B cell (primary cell): Measurements from ENCODE around the gene TOP3B. TPM values are rescaled to one million over a fixed set of nuclear protein-coding genes. Genes with fewer than 3 reads are reported as not detected.

ENCODE experiments used
- ATAC-seq: fragments of 200-7000 bp; cut with Tn5 transposase; one replicate; pipeline ENCODE4 v1.10.0; 2021; ENCODE audit warnings: low read depth, mild to moderate bottlenecking, moderate number of reproducible peaks, moderate library complexity
- CTCF ChIA-PET: fragments of 350-600 bp; sonication (Branson Sonifier 250); formaldehyde crosslinking; loops from one replicate; lab custom pipeline; 2021; ENCODE audit warnings: antibody characterized with exemption, inconsistent platforms; lab: Charles Lee
- POLR2A ChIA-PET: fragments of 350-600 bp; sonication (Branson Sonifier 250); formaldehyde crosslinking; loops from one replicate; lab custom pipeline; 2021; ENCODE audit warnings: antibody characterized with exemption; lab: Charles Lee
- DNase-seq: peaks from one replicate; pipeline ENCODE4 v3.0.0; 2013
- H2AFZ ChIP-seq: 2 replicates; pipeline ENCODE4 v1.6.1; 2012; ENCODE audit warnings: mild to moderate bottlenecking, low read depth, low read length; ENCODE audit not compliant: insufficient read depth, poor library complexity, severe bottlenecking
- H3K27ac ChIP-seq, 2 donors: 1 replicate in 1 of 2; 2 replicates in 1 of 2; pipeline ENCODE4 v1.5.1; 2012 to 2013; ENCODE audit warnings: low read length in 2 of 2, mild to moderate bottlenecking in 2 of 2, moderate library complexity in 1 of 2
- H3K27me3 ChIP-seq, 4 experiments: fragments of 200-600 bp in 1 of 4; sonication (generic) in 1 of 4; replicated peaks in 1 of 4; 1 replicate in 2 of 4; 2 replicates in 2 of 4; pipeline versions ENCODE4 v1.6.1 to v1.7.0; 2013 to 2016; ENCODE audit warnings: low read length in 3 of 4, mild to moderate bottlenecking in 2 of 4, mixed read lengths in 1 of 4, moderate library complexity in 1 of 4; ENCODE audit not compliant: insufficient read depth in 4 of 4, control insufficient read depth in 3 of 4; ENCODE audit errors: control extremely low read depth in 1 of 4
- H3K36me3 ChIP-seq, 2 experiments: replicated peaks in 1 of 2; 1 replicate in 1 of 2; 2 replicates in 1 of 2; pipeline versions ENCODE4 v1.6.1 to v1.7.1; 2013; ENCODE audit warnings: low read length in 1 of 2; ENCODE audit not compliant: insufficient read depth in 2 of 2, control insufficient read depth in 1 of 2; ENCODE audit errors: control extremely low read depth in 1 of 2, extremely low read depth in 1 of 2
- H3K4me1 ChIP-seq, 2 donors: fragments of 200-600 bp in 1 of 2; sonication (generic) in 1 of 2; 1 replicate in 1 of 2; 2 replicates in 1 of 2; pipeline versions ENCODE4 v1.5.1 to v1.6.1; 2013 to 2017; ENCODE audit warnings: low read length in 2 of 2; ENCODE audit not compliant: control insufficient read depth in 2 of 2, insufficient read depth in 2 of 2
- H3K4me2 ChIP-seq: replicated peaks from 2 replicates; pipeline ENCODE3; 2012; ENCODE audit warnings: mild to moderate bottlenecking, low read depth, low read length; ENCODE audit not compliant: poor library complexity, severe bottlenecking
- H3K4me3 ChIP-seq, 5 experiments: fragments of 200-600 bp in 1 of 5; sonication (generic) in 1 of 5; 1 replicate in 3 of 5; 2 replicates in 2 of 5; pipeline versions ENCODE4 v1.5.1 to v1.7.0; 2011 to 2016; ENCODE audit warnings: low read length in 4 of 5, mild to moderate bottlenecking in 4 of 5, low read depth in 2 of 5, control low read depth in 1 of 5, moderate library complexity in 1 of 5; ENCODE audit not compliant: insufficient read depth in 1 of 5; ENCODE audit errors: control extremely low read depth in 1 of 5, extremely low read depth in 1 of 5
- H3K79me2 ChIP-seq: fragments of 200-600 bp; sonication (generic); one replicate; pipeline ENCODE4 v1.6.0; 2016; ENCODE audit warnings: low read length; ENCODE audit not compliant: control insufficient read depth, insufficient read depth
- H3K9ac ChIP-seq: fragments of 200-600 bp; sonication (generic); 2 replicates; pipeline ENCODE4 v1.6.1; 2017; ENCODE audit warnings: mild to moderate bottlenecking, low read length, moderate library complexity
- H3K9me3 ChIP-seq, 3 donors: one replicate each; pipeline versions ENCODE4 v1.6.1 to v1.7.1; 2013; ENCODE audit warnings: low read length in 2 of 3; ENCODE audit not compliant: control insufficient read depth in 2 of 3, insufficient read depth in 1 of 3; ENCODE audit errors: control extremely low read depth in 1 of 3
- H4K20me1 ChIP-seq: 2 replicates; pipeline ENCODE4 v1.6.0; 2012; ENCODE audit warnings: mild to moderate bottlenecking, low read length; ENCODE audit not compliant: insufficient read depth, control insufficient read depth, poor library complexity, severe bottlenecking
- H3K27ac Mint-ChIP-seq: one replicate; pipeline ENCODE4 v1.8.0; 2021; ENCODE audit warnings: mixed read lengths
- H3K27me3 Mint-ChIP-seq: one replicate; pipeline ENCODE4 v1.8.0; 2021; ENCODE audit warnings: mixed read lengths
- H3K4me1 Mint-ChIP-seq: one replicate; pipeline ENCODE4 v1.8.0; 2021; ENCODE audit warnings: mixed read lengths
- H3K4me3 Mint-ChIP-seq: one replicate; pipeline ENCODE4 v1.8.0; 2021; ENCODE audit warnings: mixed read lengths
- H3K9me3 Mint-ChIP-seq: one replicate; pipeline ENCODE4 v1.8.0; 2022; ENCODE audit warnings: mixed read lengths; ENCODE audit not compliant: insufficient read depth
- EZH2 ChIP-seq: IDR thresholded peaks from 2 replicates; pipeline ENCODE4 v1.6.1; 2012; ENCODE audit warnings: borderline replicate concordance, low read depth, mild to moderate bottlenecking, moderate library complexity, low read length; ENCODE audit not compliant: insufficient read depth, poor library complexity, severe bottlenecking
- WGBS: methylation state at CpG from one replicate; pipeline ENCODE4 v1.1.5; 2013; ENCODE audit warnings: missing lambda C conversion rate; ENCODE audit not compliant: insufficient coverage; 5-methylcytosine and 5-hydroxymethylcytosine counted together
- intact Hi-C: fragments of 100-400 bp; cut with micrococcal nuclease; formaldehyde crosslinking; loops from one replicate; pipeline ENCODE4 v1.10.0; 2022
- polyA plus RNA-seq: library from polyadenylated mRNA; depleted of rRNA; stranded (reverse); fragments of >200 nt; gene quantifications from 2 replicates; pipeline ENCODE4 v1.2.3, GENCODE V29; 2012
- total RNA-seq, 2 donors: library from RNA; stranded (reverse); fragments of 120-200 nt in 1 of 2; gene quantifications; 1 replicate in 1 of 2; 2 replicates in 1 of 2; pipeline versions ENCODE4 v1.2.3 to v1.2.4, GENCODE V29; 2013 to 2022
- TF ChIP-seq, protein P1 (sequence below): fragments of 200-600 bp; IDR thresholded peaks from one replicate; pipeline ENCODE4 v1.8.0; 2022; ENCODE audit warnings: antibody characterized with exemption, mild to moderate bottlenecking

Gene TOP3B
- total and polyA plus RNA-seq, 2 donors (not counting 1 experiment from before 2014, with no cell fraction given): 77.1 to 105 TPM

- TF ChIP-seq, protein P1, sequence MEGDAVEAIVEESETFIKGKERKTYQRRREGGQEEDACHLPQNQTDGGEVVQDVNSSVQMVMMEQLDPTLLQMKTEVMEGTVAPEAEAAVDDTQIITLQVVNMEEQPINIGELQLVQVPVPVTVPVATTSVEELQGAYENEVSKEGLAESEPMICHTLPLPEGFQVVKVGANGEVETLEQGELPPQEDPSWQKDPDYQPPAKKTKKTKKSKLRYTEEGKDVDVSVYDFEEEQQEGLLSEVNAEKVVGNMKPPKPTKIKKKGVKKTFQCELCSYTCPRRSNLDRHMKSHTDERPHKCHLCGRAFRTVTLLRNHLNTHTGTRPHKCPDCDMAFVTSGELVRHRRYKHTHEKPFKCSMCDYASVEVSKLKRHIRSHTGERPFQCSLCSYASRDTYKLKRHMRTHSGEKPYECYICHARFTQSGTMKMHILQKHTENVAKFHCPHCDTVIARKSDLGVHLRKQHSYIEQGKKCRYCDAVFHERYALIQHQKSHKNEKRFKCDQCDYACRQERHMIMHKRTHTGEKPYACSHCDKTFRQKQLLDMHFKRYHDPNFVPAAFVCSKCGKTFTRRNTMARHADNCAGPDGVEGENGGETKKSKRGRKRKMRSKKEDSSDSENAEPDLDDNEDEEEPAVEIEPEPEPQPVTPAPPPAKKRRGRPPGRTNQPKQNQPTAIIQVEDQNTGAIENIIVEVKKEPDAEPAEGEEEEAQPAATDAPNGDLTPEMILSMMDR: no peak
- no peak for TF ChIP-seq EZH2
- ATAC-seq (no peak), DNase-seq (no peak)
- H3K4me3 ChIP-seq: no peak overlapping the region
- WGBS: 67% methylated on average over 5 of the region's 6 CpGs
- peaks cover 36 to 44% of the 10 kb centered on the region in 2 donors for H3K4me1 ChIP-seq
- POLR2A ChIA-PET: interaction anchor here (1.4 kb wide), 1 partner anchor 41 kb away, joined by 3 read pairs; the partner anchor contains the start of gene TOP3B
- Mint-ChIP-seq H3K4me1 (peaks cover 57% of the 10 kb centered on the region), H3K27me3 (no peaks in the 10 kb centered on the region), H3K4me3 (no peak overlapping the region), H3K27ac (peak overlapping the region; percentile 78), H3K9me3 (no peaks in the 10 kb centered on the region)
- CTCF ChIA-PET: interaction anchor here (1.2 to 1.5 kb wide), 2 partner anchors 8 to 51 kb away, joined by 4 to 6 read pairs; no protein-coding TSS in a partner anchor
- no peaks in the 10 kb centered on the region for H3K36me3 ChIP-seq
- H3K9ac ChIP-seq: no peak overlapping the region
- H2AFZ ChIP-seq: peak overlapping the region; percentile 62
- H3K9me3 ChIP-seq: no peaks in the 10 kb centered on the region
- H3K4me2 ChIP-seq: peak overlapping the region; percentile 31
- H3K27me3 ChIP-seq: no peaks in the 10 kb centered on the region
- no peaks in the 10 kb centered on the region for H3K79me2 ChIP-seq
- H3K27ac ChIP-seq: peak overlapping the region; percentile 9 to 31
- intact Hi-C loops: no loop called here
- no peaks in the 10 kb centered on the region for H4K20me1 ChIP-seq
These were observed 40.5 kb upstream of the TOP3B start for GRCh38 chr22:22022947-22023534.

- Histone ChIP-seq H2AFZ (peak overlapping the region; percentile 62), H3K27me3 (no peaks in the 10 kb centered on the region), H3K9me3 (no peaks in the 10 kb centered on the region), H4K20me1 (no peaks in the 10 kb centered on the region), H3K36me3 (no peaks in the 10 kb centered on the region), H3K9ac (peak overlapping the region; percentile 8), H3K4me1 (peaks cover 36 to 44% of the 10 kb centered on the region in 2 donors), H3K4me3 (no peak overlapping the region), H3K27ac (peak overlapping the region; percentile 9 to 31), H3K4me2 (peak overlapping the region; percentile 31), H3K79me2 (no peaks in the 10 kb centered on the region)
- ChIA-PET POLR2A (interaction anchor here (1.4 kb wide), 1 partner anchor 40 kb away, joined by 3 read pairs; the partner anchor contains the start of gene TOP3B), CTCF (interaction anchor here (0.9 to 1.8 kb wide), 3 partner anchors 8 to 50 kb away, joined by 3 to 7 read pairs (median 6); partner anchors contain the start of gene TOP3B)
- Mint-ChIP-seq H3K9me3 (no peaks in the 10 kb centered on the region), H3K4me3 (no peak overlapping the region), H3K4me1 (peaks cover 54% of the 10 kb centered on the region), H3K27me3 (no peaks in the 10 kb centered on the region), H3K27ac (peak overlapping the region; percentile 78)
- intact Hi-C loops: no loop called here
- ATAC-seq (peak; percentile 19), DNase-seq (peak; percentile 34)
- WGBS: 0% methylated on average over 1 of the region's 5 CpGs
- TF ChIP-seq, protein P1: no peak
- TF ChIP-seq EZH2: no peak
These were observed 39.8 kb upstream of the TOP3B start for GRCh38 chr22:22022255-22022840.
